GM12891 (cell line): Measurements from ENCODE around the gene SRRM4.

ENCODE experiments used
- PAX5 ChIP-seq: IDR thresholded peaks from 2 replicates; pipeline ENCODE4 v1.6.1; 2011; ENCODE audit warnings: low read length, moderate library complexity, mild to moderate bottlenecking; ENCODE audit not compliant: insufficient read depth, severe bottlenecking
- POLR2A ChIP-seq: IDR thresholded peaks from 2 replicates; pipeline ENCODE4 v1.6.1; 2011; ENCODE audit warnings: low read depth, low read length, control low read depth
- POLR2AphosphoS5 ChIP-seq: IDR thresholded peaks from 2 replicates; pipeline ENCODE4 v1.6.1; 2011; ENCODE audit warnings: low read depth, low read length, control low read depth
- TAF1 ChIP-seq: IDR thresholded peaks from 2 replicates; pipeline ENCODE4 v1.6.1; 2011; ENCODE audit warnings: low read depth, low read length, control low read depth

- TF ChIP-seq POLR2A, result no peak
- no peak for TF ChIP-seq POLR2AphosphoS5
- no peak for TF ChIP-seq TAF1
- TF ChIP-seq PAX5, result no peak
These were observed 186.6 kb downstream of the SRRM4 start for GRCh38 chr12:119167902-119168301.
